ENCODE results near the gene MEG3.

MEG3 gene

DNA sequence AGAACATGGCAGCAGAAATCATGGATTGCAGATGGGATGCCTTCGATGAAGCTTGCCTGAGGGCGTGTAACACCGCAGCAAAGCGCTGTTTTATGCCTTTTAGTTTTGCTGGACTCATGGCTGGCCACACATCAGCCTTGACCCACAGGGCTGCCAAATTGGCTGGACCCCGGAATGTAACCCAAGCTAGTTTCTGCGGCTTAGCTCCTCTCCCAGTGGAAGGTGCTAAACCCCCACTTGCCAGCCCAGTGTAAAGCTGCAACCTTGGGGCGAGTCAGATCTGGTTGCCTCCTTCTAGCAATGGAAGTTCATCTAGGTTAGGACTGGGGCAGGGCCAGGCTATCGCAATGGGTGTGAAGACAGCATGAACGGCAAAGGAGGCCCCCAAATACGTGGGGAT is 38.3 kb downstream of the MEG3 start:
- DNase-seq (ENCODE audit: extremely low read depth, low read depth): no peak

DNA sequence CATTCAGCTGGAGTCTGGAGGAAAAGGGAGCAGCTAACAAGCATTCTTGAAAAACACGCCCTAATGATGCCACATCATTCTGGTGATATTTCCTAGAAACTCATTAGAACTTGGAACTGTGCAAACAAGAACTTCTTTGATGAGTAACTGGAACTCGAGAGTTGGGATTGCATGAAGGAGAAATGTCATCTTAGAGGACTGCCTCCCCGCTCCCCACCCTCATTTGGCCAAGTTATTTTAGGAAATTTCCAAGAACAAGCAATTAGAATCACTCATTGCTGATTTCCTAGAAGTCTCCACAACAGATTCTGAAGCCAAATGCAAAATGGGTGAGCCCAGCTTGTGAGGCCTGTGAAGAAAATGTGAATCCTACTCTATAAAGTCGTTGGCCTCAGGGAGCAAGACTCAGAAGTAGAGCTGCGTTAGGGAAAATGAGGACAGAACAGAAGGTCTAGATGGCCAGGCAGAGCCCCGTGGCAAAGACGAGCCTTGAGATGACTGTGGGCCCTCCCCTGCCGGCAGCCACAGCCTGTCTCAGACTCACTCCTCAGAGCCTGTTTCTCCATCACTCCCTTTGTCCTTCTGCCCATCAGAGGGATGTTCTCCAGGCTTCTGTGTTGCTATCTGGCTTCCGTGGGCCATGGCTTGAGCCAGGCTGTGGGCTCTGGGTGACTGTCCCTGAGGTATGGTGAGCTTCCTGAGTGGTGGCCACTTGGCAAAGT is 39.2 kb downstream of the MEG3 start:
- TF ChIP-seq, protein P1, sequence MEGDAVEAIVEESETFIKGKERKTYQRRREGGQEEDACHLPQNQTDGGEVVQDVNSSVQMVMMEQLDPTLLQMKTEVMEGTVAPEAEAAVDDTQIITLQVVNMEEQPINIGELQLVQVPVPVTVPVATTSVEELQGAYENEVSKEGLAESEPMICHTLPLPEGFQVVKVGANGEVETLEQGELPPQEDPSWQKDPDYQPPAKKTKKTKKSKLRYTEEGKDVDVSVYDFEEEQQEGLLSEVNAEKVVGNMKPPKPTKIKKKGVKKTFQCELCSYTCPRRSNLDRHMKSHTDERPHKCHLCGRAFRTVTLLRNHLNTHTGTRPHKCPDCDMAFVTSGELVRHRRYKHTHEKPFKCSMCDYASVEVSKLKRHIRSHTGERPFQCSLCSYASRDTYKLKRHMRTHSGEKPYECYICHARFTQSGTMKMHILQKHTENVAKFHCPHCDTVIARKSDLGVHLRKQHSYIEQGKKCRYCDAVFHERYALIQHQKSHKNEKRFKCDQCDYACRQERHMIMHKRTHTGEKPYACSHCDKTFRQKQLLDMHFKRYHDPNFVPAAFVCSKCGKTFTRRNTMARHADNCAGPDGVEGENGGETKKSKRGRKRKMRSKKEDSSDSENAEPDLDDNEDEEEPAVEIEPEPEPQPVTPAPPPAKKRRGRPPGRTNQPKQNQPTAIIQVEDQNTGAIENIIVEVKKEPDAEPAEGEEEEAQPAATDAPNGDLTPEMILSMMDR (IDR thresholded peaks at IDR 0.05; ENCODE audit: low read depth, low read length, missing control alignments): no peak
- DNase-seq (ENCODE audit: extremely low read depth, low read depth): no peak
- H3K4me3 ChIP-seq (replicated peaks; ENCODE audit: low read depth, low read length): no peak overlapping the region

More for the DNA sequence above, 38.3 kb downstream of the MEG3 start:
- TF ChIP-seq, protein P1 (IDR thresholded peaks at IDR 0.05; ENCODE audit: low read depth, low read length, missing control alignments): no peak
- H3K4me3 ChIP-seq (replicated peaks; ENCODE audit: low read depth, low read length): no peak overlapping the region

DNA sequence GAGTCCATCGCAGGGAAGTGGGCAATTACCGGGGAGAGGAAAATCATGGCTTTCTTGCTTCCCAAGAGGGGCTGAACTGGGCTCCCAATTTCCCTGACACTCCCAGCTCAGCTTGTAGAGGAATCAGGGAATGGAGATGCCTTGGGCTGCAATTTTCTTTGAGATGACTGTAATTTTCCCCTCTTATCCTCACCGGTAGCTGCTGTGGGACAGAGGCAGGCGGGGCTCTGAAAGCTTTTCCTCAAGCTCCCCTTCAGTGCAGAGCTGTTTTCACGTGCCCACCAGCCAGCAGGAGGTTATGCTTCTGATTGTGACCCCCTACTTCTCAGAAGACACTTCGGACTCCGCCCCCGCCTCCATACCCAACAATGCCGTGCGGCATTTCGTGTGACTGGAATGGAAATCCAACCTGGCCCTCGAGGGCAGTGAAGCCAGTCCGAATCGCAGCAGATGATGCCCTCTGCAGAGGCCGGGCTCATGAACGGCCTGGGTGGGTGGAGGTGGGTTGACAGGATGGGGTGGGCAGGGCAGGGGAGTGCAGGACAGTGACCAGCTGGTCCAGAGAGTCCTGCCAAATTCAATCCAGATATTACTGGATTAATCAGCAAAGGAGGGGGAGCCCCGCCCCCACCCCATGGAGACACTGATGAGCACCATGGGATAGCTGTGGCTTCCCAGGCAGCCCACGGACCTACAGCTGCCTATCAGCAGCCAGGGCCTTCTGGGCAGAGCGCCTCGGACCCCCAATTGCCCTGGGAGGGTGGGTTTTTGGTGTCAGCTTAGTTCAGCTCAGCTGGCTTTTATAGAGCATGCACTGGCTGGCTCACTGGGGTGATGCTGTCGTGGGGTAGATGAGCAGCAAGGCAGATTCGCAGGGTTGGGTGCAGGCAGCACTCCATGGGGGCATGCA is 40.0 kb downstream of the MEG3 start:
- TF ChIP-seq, protein P1 (IDR thresholded peaks at IDR 0.05; ENCODE audit: low read depth, low read length, missing control alignments): no peak

DNA sequence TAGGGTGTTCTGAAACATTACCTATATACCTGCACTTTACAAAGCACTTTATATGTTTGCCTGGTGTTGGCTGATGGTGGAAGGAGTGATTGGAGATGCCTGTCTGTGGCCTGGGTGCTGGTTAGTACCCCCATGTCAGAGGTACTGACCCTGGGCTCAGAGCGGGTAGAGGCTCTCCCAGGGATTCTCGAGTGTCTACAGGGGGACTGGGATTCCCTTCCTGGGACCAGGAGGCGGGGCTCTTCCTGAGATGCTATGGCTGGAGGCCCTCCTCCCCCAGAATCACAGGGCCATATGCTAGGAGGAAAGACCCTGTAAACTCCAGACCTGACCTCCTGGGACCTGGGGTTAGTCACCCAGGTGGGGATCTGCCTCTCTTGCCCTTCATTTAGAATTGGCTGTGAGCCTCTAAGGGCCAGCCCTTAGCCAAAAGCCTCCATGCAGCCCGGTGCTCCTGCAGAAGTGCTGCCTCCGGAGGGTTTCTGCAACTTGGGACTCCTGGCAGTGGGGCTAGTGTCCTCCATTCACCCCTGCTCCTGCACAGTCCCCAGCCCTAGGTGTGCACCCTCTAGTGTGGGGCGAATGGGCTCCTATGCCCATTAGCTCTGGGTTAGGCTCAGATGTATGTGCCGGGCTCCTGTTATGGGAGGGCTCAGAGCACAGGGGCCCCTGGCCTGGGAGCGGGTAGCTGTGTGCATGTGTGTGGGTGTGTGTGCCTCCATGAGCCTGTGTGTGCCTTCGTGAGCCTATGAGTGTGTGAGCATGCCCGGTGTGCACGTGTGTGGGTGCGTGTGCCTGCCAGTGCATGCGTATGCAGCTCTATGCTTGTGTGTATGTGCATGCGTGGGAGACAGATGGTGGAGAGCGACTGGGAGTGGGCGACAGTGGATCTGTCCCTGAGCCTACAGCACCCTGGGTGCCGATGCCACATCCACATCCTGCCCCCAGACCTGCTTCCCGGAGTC is 41.0 kb downstream of the MEG3 start:
- TF ChIP-seq, protein P1 (IDR thresholded peaks at IDR 0.05; ENCODE audit: low read depth, low read length, missing control alignments): no peak
- DNase-seq (ENCODE audit: extremely low read depth, low read depth): no peak
- no peak overlapping the region for H3K4me3 ChIP-seq (replicated peaks; ENCODE audit: low read depth, low read length)

More for the DNA sequence above, 40.0 kb downstream of the MEG3 start:
- no peak overlapping the region for H3K4me3 ChIP-seq (replicated peaks; ENCODE audit: low read depth, low read length)
- DNase-seq (ENCODE audit: extremely low read depth, low read depth): no peak

DNA sequence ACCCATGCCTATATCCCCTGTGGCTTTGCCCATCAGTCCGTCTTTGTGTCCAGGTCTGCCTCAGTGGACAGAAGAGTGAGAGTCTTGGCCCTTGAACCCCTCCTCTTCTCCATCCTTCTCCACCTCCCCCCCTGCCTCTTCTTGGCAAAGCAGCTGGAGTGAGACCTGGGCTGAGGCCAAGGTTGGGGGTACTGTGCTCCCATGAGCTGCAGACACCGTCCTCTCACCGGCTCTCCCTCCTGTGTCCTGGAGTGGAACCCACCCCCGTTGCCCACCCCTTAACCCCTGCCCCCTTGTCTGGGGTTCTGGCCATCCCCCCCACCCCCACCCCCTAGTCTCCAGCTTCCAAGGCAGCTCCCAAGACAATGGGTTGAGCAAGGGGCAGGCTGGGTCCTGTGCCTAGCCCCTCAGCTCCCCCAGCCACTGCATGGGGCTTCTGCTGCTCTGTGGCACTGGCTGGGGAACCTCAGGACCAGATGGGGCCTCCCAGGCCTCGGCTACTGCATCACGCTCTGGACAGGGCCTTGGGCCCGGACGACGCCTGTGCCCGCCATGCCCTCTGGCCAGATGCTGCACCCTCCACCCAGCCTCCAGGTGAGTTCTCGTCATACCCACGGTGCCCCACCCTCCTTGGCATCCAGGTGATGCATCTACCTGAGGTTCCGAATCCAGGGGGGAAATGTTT is 41.9 kb downstream of the MEG3 start:
- H3K4me3 ChIP-seq (replicated peaks; ENCODE audit: low read depth, low read length): no peak overlapping the region
- TF ChIP-seq, protein P1 (IDR thresholded peaks at IDR 0.05; ENCODE audit: low read depth, low read length, missing control alignments): no peak
- no peak for DNase-seq (ENCODE audit: extremely low read depth, low read depth)

Measured in HFF-Myc (cell line).